Endothelial cell of umbilical vein (primary cell): ENCODE data around the gene PDE1C.

ENCODE experiments used
- CTCF ChIP-seq, 2 donors: IDR thresholded peaks; 1 replicate in 1 of 2; 2 replicates in 1 of 2; pipeline ENCODE4 v1.5.1; 2011; ENCODE audit warnings: low read length in 2 of 2, mild to moderate bottlenecking in 2 of 2, moderate library complexity in 2 of 2, control low read depth in 1 of 2, inconsistent platforms in 1 of 2, low read depth in 1 of 2; ENCODE audit not compliant: insufficient read depth in 1 of 2; ENCODE audit errors: extremely low read depth in 1 of 2
- EZH2 ChIP-seq: IDR thresholded peaks from 2 replicates; pipeline ENCODE4 v1.6.1; 2012; ENCODE audit warnings: borderline replicate concordance, low read depth, mild to moderate bottlenecking, moderate library complexity, low read length, inconsistent platforms; ENCODE audit not compliant: severe bottlenecking
- GATA2 ChIP-seq: IDR thresholded peaks from 2 replicates; pipeline ENCODE4 v1.7.0; 2011; ENCODE audit warnings: low read depth, mild to moderate bottlenecking, moderate library complexity, mixed read lengths, low read length; ENCODE audit not compliant: insufficient read length, insufficient read depth
- MYC ChIP-seq: IDR thresholded peaks from one replicate; pipeline ENCODE4 v1.6.1; 2011; ENCODE audit warnings: mild to moderate bottlenecking, low read depth, low read length
- POLR2A ChIP-seq: IDR thresholded peaks from 2 replicates; pipeline ENCODE4 v1.6.1; 2012; ENCODE audit warnings: low read depth, mild to moderate bottlenecking, control low read depth, low read length
- POLR2AphosphoS5 ChIP-seq: IDR thresholded peaks from 2 replicates; pipeline ENCODE4 v1.6.1; 2012; ENCODE audit warnings: low read depth, mild to moderate bottlenecking, control low read depth, low read length, moderate library complexity; ENCODE audit not compliant: insufficient read depth

GRCh38 chr7:31950091-31950755, 120.0 kb downstream of the PDE1C start:
- TF ChIP-seq CTCF (IDR thresholded peaks at IDR 0.05; ENCODE audit: extremely low read depth in 1 of 2, insufficient read depth in 1 of 2, low read depth in 1 of 2, low read length in 2 of 2) (no peak), POLR2A (no peak), GATA2 (peak; percentile 92), EZH2 (no peak), POLR2AphosphoS5 (no peak), MYC (no peak)
